NCI-H1436 treated with DMSO at 0.1 percent for 48 hours (cell line): ENCODE data around the gene GLRX3.
"Not testable (repeated sequence)": the region's sequence is repeated elsewhere in the genome, so short reads cannot be mapped to it uniquely, and the experiment has no call there.

Experiments used
- DNase-seq: peaks from one replicate; lab custom pipeline; 2025; lab: John Stamatoyannopoulos, UW

Gene GLRX3

GRCh38 chr10:130189608-130190054 is 53.4 kb downstream of the GLRX3 start:
- no peak for DNase-seq

- DNase-seq = peak; percentile 26
Observed at GRCh38 chr10:130190055-130190736, 54.0 kb downstream of the GLRX3 start.

GRCh38 chr10:130190737-130191115 is 54.5 kb downstream of the GLRX3 start:
- DNase-seq = no peak

- no peak for DNase-seq
Observed at GRCh38 chr10:130191380-130191779, 55.2 kb downstream of the GLRX3 start.

GRCh38 chr10:130192276-130192848 is 56.2 kb downstream of the GLRX3 start:
- DNase-seq = no peak

GRCh38 chr10:130193033-130193432 is 56.8 kb downstream of the GLRX3 start:
- no peak for DNase-seq

GRCh38 chr10:130193493-130194193 is 57.5 kb downstream of the GLRX3 start:
- no peak for DNase-seq

GRCh38 chr10:130194194-130194990 is 58.2 kb downstream of the GLRX3 start:
- no peak for DNase-seq

GRCh38 chr10:130194991-130195645 is 58.9 kb downstream of the GLRX3 start:
- DNase-seq = no peak

GRCh38 chr10:130195746-130196294 is 59.6 kb downstream of the GLRX3 start:
- DNase-seq = no peak

- no peak for DNase-seq
Observed at GRCh38 chr10:130196511-130197487, 60.6 kb downstream of the GLRX3 start.

- no peak for DNase-seq
Observed at GRCh38 chr10:130198651-130199050, 62.5 kb downstream of the GLRX3 start.

GRCh38 chr10:130200179-130201042 is 64.2 kb downstream of the GLRX3 start:
- DNase-seq = no peak

GRCh38 chr10:130201043-130201380 is 64.8 kb downstream of the GLRX3 start:
- no peak for DNase-seq

GRCh38 chr10:130202150-130202549 is 66.0 kb downstream of the GLRX3 start:
- DNase-seq = not testable (repeated sequence)

- DNase-seq = peak; percentile 10
Observed at GRCh38 chr10:130202984-130203621, 66.9 kb downstream of the GLRX3 start.

- DNase-seq = no peak
Observed at GRCh38 chr10:130203626-130204025, 67.4 kb downstream of the GLRX3 start.

GRCh38 chr10:130206216-130206737 is 70.1 kb downstream of the GLRX3 start:
- no peak for DNase-seq

- no peak for DNase-seq
Observed at GRCh38 chr10:130207205-130207604, 71.0 kb downstream of the GLRX3 start.
